HepG2 (cell line): Measurements from ENCODE around the gene CAPN14. TPM values are rescaled to one million over a fixed set of nuclear protein-coding genes. Genes with fewer than 3 reads are reported as not detected.

Experiments used
- ATAC-seq: fragments of 200-7000 bp; cut with Tn5 transposase; 3 replicates; pipeline ENCODE4 v1.9.1; 2020; ENCODE audit warnings: mild to moderate bottlenecking, moderate library complexity
- BruUV-seq: library from RNA; stranded (reverse); fragments of 400-500 nt; replicated peaks from 2 replicates; lab custom pipeline; 2021; lab: Mats Ljungman, UMichigan
- CTCF ChIA-PET: fragments of 300-600 bp; formaldehyde crosslinking; extraction: SDS; loops from one replicate; lab custom pipeline; 2021; ENCODE audit warnings: low total read pairs, inconsistent platforms, low intra/inter-chr PET ratio; lab: Yijun Ruan, JAX
- POLR2A ChIA-PET: fragments of 350-600 bp; sonication (Branson Sonifier 250); formaldehyde crosslinking; loops from one replicate; lab custom pipeline; 2020; ENCODE audit warnings: antibody characterized with exemption, inconsistent platforms; lab: Yijun Ruan, JAX
- DNase-seq: peaks from one replicate; pipeline ENCODE4 v3.0.0-alpha.2; 2015; ENCODE audit warnings: low spot score
- FAIRE-seq: peaks from 3 replicates; lab custom pipeline; 2011; peaks lifted over from hg19 to GRCh38; lab: Jason Lieb, UNC
- H2AFZ ChIP-seq: one replicate; pipeline ENCODE4 v1.6.1; 2011; ENCODE audit warnings: low read length, inconsistent platforms
- H3K27ac ChIP-seq: fragments of 300-600 bp; 3 replicates; pipeline ENCODE4 v1.8.0; 2011; ENCODE audit warnings: mixed run types, mild to moderate bottlenecking, mixed read lengths, low read length, inconsistent platforms; ENCODE audit not compliant: insufficient read depth; ENCODE audit errors: extremely low read length
- H3K27me3 ChIP-seq, 2 experiments: fragments of 200-600 bp in 1 of 2; 2 replicates in 1 of 2; 3 replicates in 1 of 2; pipeline versions ENCODE4 v1.6.0 to v1.8.0; 2011; ENCODE audit warnings: low read length in 2 of 2, mild to moderate bottlenecking in 2 of 2, moderate library complexity in 2 of 2, inconsistent platforms in 1 of 2; ENCODE audit not compliant: insufficient read depth in 2 of 2, control insufficient read depth in 1 of 2
- H3K36me3 ChIP-seq, 2 experiments: fragments of 200-600 bp in 1 of 2; replicated peaks in 1 of 2; 2 replicates in 1 of 2; 3 replicates in 1 of 2; pipeline versions ENCODE4 v1.5.1 to v1.8.0; 2011; ENCODE audit warnings: low read length in 2 of 2, inconsistent platforms in 1 of 2; ENCODE audit not compliant: insufficient read depth in 2 of 2, control insufficient read depth in 1 of 2
- H3K4me1 ChIP-seq: 2 replicates; pipeline ENCODE4 v1.5.1; 2012; ENCODE audit warnings: low read length, inconsistent platforms; ENCODE audit not compliant: insufficient read depth
- H3K4me2 ChIP-seq: 2 replicates; pipeline ENCODE4 v1.6.0; 2011; ENCODE audit warnings: low read depth, low read length, inconsistent platforms
- H3K4me3 ChIP-seq, 3 experiments: fragments of 200-600 bp in 1 of 3; sonication (generic), shearing (Covaris generic) in 1 of 3; replicated peaks in 1 of 3; 2 replicates each; pipeline ENCODE4 v1.5.1; 2011 to 2016; ENCODE audit warnings: low read length in 3 of 3, inconsistent platforms in 2 of 3, low read depth in 2 of 3, mild to moderate bottlenecking in 2 of 3, control low read depth in 1 of 3, mixed read lengths in 1 of 3; ENCODE audit not compliant: insufficient read depth in 1 of 3
- H3K79me2 ChIP-seq: one replicate; pipeline ENCODE4 v1.6.1; 2011; ENCODE audit warnings: low read length, inconsistent platforms; ENCODE audit not compliant: insufficient read depth
- H3K9ac ChIP-seq: 2 replicates; pipeline ENCODE4 v1.6.0; 2011; ENCODE audit warnings: mild to moderate bottlenecking, low read depth, low read length, inconsistent platforms; ENCODE audit not compliant: insufficient read depth
- H3K9me3 ChIP-seq: 2 replicates; pipeline ENCODE4 v1.5.1; 2012; ENCODE audit warnings: mild to moderate bottlenecking, low read length
- H4K20me1 ChIP-seq: 2 replicates; pipeline ENCODE4 v1.6.0; 2011; ENCODE audit warnings: inconsistent platforms, mild to moderate bottlenecking, low read length, moderate library complexity; ENCODE audit not compliant: insufficient read depth
- CBX5 ChIP-seq: sonication (generic); formaldehyde crosslinking; IDR thresholded peaks from 2 replicates; pipeline ENCODE4 v1.4.0; 2020; ENCODE audit warnings: missing genetic modification reagents, borderline replicate concordance
- DR1 ChIP-seq: sonication (generic); formaldehyde crosslinking; IDR thresholded peaks from 2 replicates; pipeline ENCODE4 v1.8.0; 2021; ENCODE audit warnings: mild to moderate bottlenecking, missing genetic modification reagents, inconsistent platforms
- FOXA1 ChIP-seq, 2 experiments: fragments of 450-650 bp in 1 of 2; sonication (generic) in 1 of 2; formaldehyde crosslinking in 1 of 2; IDR thresholded peaks; 2 replicates each; pipeline versions ENCODE4 v1.4.0 to v1.6.1; 2016 to 2020; ENCODE audit warnings: missing genetic modification reagents in 1 of 2
- FOXA3 ChIP-seq: IDR thresholded peaks from 2 replicates; pipeline ENCODE4 v1.6.1; 2016; ENCODE audit warnings: missing genetic modification reagents, missing compliant biosample characterization
- HOXA5 ChIP-seq: sonication (generic); formaldehyde crosslinking; IDR thresholded peaks from 2 replicates; pipeline ENCODE4 v1.4.0; 2020; ENCODE audit warnings: missing genetic modification reagents
- KDM5A ChIP-seq: fragments of 200-600 bp; sonication (generic); IDR thresholded peaks from 2 replicates; pipeline ENCODE4 v1.7.0; 2018; ENCODE audit warnings: antibody characterized with exemption, mild to moderate bottlenecking, low read length, borderline replicate concordance
- KDM6A ChIP-seq: IDR thresholded peaks from 2 replicates; pipeline ENCODE4 v1.6.1; 2016; ENCODE audit warnings: low read depth
- RFXANK ChIP-seq: IDR thresholded peaks from 2 replicates; pipeline ENCODE4 v1.6.1; 2016
- WIZ ChIP-seq: sonication (generic); formaldehyde crosslinking; IDR thresholded peaks from 2 replicates; pipeline ENCODE4 v1.5.1; 2020; ENCODE audit warnings: mild to moderate bottlenecking, missing genetic modification reagents
- ZMYM3 ChIP-seq: sonication (generic); formaldehyde crosslinking; IDR thresholded peaks from 2 replicates; pipeline ENCODE4 v1.5.1; 2020; ENCODE audit warnings: mild to moderate bottlenecking, missing genetic modification reagents
- ZNF501 ChIP-seq: sonication (generic); formaldehyde crosslinking; IDR thresholded peaks from 2 replicates; pipeline ENCODE4 v1.5.1; 2020; ENCODE audit warnings: mild to moderate bottlenecking, moderate library complexity, missing genetic modification reagents
- ZNF530 ChIP-seq: sonication (generic); formaldehyde crosslinking; IDR thresholded peaks from 2 replicates; pipeline ENCODE4 v1.5.0; 2020; ENCODE audit warnings: low read depth, mild to moderate bottlenecking, missing genetic modification reagents
- ZNF891 ChIP-seq: sonication (generic); formaldehyde crosslinking; IDR thresholded peaks from 2 replicates; pipeline ENCODE4 v1.5.0; 2020; ENCODE audit warnings: mild to moderate bottlenecking, missing genetic modification reagents
- WGBS: methylation state at CpG from one replicate; pipeline ENCODE4 v1.1.6; 2017; ENCODE audit warnings: low lambda C conversion rate; 5-methylcytosine and 5-hydroxymethylcytosine counted together
- in situ Hi-C: cut with HindIII; loops from 2 replicates; pipeline ENCODE4 v1.10.0; 2017; ENCODE audit warnings: low pct_unique_long_range_greater_than_20kb; ENCODE audit not compliant: extremely low pct_ligation_motif_present
- intact Hi-C: fragments of 100-400 bp; cut with micrococcal nuclease; formaldehyde crosslinking; loops from one replicate; pipeline ENCODE4 v1.10.0; 2022; ENCODE audit not compliant: unreplicated experiment
- polyA plus RNA-seq, 8 experiments: library from polyadenylated mRNA; depleted of rRNA in 3 of 8; stranded (reverse) in 7 of 8; unstranded in 1 of 8; fragments of >200 nt; fragmentation: Illumina TruSeq in 4 of 8; extraction: Trizol in 4 of 8; gene quantifications; 2 replicates each; pipeline versions ENCODE4 v1.2.1 to v1.2.3, GENCODE V29; 2011 to 2016; ENCODE audit warnings: low read depth in 4 of 8, missing spikeins in 1 of 8, mixed read lengths in 1 of 8; ENCODE audit not compliant: insufficient read depth in 1 of 8
- total RNA-seq, 5 experiments: library from RNA; depleted of rRNA; stranded (reverse); fragments of >200 nt; fragmentation: Illumina TruSeq; extraction: Trizol; gene quantifications; 2 replicates each; pipeline ENCODE4 v1.2.3, GENCODE V29; 2016; ENCODE audit warnings: low read depth in 1 of 5

The CAPN14 gene
- total and polyA plus RNA-seq, 2 of the 13 experiments (the other 11 are each of a cell fraction or from before 2014, with no cell fraction given), result not detected

DNA sequence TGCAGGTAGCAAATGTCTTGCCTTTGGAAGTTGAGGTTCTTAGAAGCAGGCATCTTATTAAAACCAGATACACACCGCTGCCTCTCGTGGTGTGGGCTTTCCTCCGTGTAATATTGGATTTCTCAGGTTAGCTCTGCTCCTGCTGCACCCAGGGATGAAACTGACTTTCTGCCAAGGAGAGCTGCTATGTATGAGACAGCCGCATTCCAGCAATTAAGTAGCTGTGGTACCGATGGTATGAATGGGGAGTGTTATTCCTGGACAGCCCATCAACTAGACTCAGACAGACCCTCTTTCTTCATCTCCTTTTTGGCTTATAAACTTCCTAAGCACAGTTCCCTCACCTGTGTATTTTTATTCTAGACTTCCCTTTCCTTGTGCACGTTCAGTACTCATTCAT is 9.8 kb upstream of the CAPN14 start (continued):
- TF ChIP-seq ZMYM3 (CRISPR knock-in tag) (no peak), ZNF501 (CRISPR knock-in tag) (no peak), RFXANK (no peak), ZNF530 (CRISPR knock-in tag) (no peak), ZNF891 (no peak), WIZ (no peak), CBX5 (CRISPR knock-in tag) (no peak), KDM5A (no peak), KDM6A (CRISPR knock-in tag) (no peak), HOXA5 (CRISPR knock-in tag) (no peak)

- in situ Hi-C loops (no loop called here), intact Hi-C loops (no loop called here)
- no TSS peak for BruUV-seq
- CTCF ChIA-PET, result no interaction called here
- no peaks in the 10 kb centered on the region for H3K9me3 ChIP-seq
- no peak for FAIRE-seq
- DNase-seq, result no peak
- 3% methylated on average over 2 of the region's 2 CpGs for WGBS
- TF ChIP-seq DR1 (CRISPR knock-in tag) (no peak), FOXA3 (no peak), FOXA1 (IDR thresholded peaks at IDR 0.05) (no peak), FOXA1 (CRISPR knock-in tag; IDR thresholded peaks at IDR 0.05) (no peak)
- H3K27ac ChIP-seq, result no peak overlapping the region
- no peak for ATAC-seq
- POLR2A ChIA-PET, result no interaction called here
- H3K4me1 ChIP-seq, result no peaks in the 10 kb centered on the region
- no peaks in the 10 kb centered on the region for H3K79me2 ChIP-seq
- H3K4me2 ChIP-seq, result no peak overlapping the region
- H3K27me3 ChIP-seq, result peaks cover 0 to 8% of the 10 kb centered on the region in 2 experiments; a peak in 2 of 5 replicates
- H2AFZ ChIP-seq, result no peak overlapping the region
- H3K9ac ChIP-seq, result no peak overlapping the region
- H3K36me3 ChIP-seq, result no peaks in the 10 kb centered on the region
- no peaks in the 10 kb centered on the region for H4K20me1 ChIP-seq
- H3K4me3 ChIP-seq, result no peak overlapping the region
These were observed 9.0 kb upstream of the CAPN14 start for GRCh38 chr2:31226266-31226665.
